Measurements from ENCODE around the gene RAB39A. TPM values are rescaled to one million over a fixed set of nuclear protein-coding genes. Genes with fewer than 3 reads are reported as not detected.
A peak's percentile ranks its signal among the peaks of the same experiment; 100 is the strongest.

The RAB39A gene
- polyA plus RNA-seq, 3 donors = 1.9 to 6.3 (median 3.9) TPM

- intact Hi-C loops (cut with micrococcal nuclease) = no loop called here
- H3K4me2 ChIP-seq (replicated peaks; ENCODE audit: extremely low read depth, low read length, poor library complexity, severe bottlenecking) = no peak overlapping the region
- Mint-ChIP-seq H3K4me1 (no peaks in the 10 kb centered on the region), H3K4me3 (no peak overlapping the region), H3K27ac (peak overlapping the region in 1 of 7 donors; percentile 58), H3K36me3 (peaks cover 4 to 7% of the 10 kb centered on the region in 2 donors), H3K9me3 (peaks cover 0 to 2% (median 0%) of the 10 kb centered on the region in 7 donors), H3K27me3 (ENCODE audit: low read depth in 3 of 3) (peaks cover 0 to 2% (median 0%) of the 10 kb centered on the region in 3 donors)
- H3K27me3 ChIP-seq (ENCODE audit: control insufficient read depth in 2 of 2, insufficient read depth in 2 of 2, low read length in 2 of 2) = no peaks in the 10 kb centered on the region
- no peaks in the 10 kb centered on the region for H3K9me3 ChIP-seq (replicated peaks in 1 of 2; ENCODE audit: control insufficient read depth in 1 of 2, insufficient read depth in 1 of 2, low read length in 2 of 2)
- no peak overlapping the region for H3K27ac ChIP-seq (ENCODE audit: low read depth in 1 of 2, low read length in 2 of 2)
- peaks cover under 1% of the 10 kb centered on the region for H4K20me1 ChIP-seq (ENCODE audit: insufficient read depth, low read length)
- H3K4me1 ChIP-seq (ENCODE audit: control insufficient read depth in 1 of 2, insufficient read depth in 2 of 2, low read length in 2 of 2) = no peaks in the 10 kb centered on the region
- no peaks in the 10 kb centered on the region for H3K36me3 ChIP-seq (replicated peaks in 1 of 2; ENCODE audit: control insufficient read depth in 1 of 2, insufficient read depth in 2 of 2, low read length in 2 of 2)
- no peak overlapping the region for H3K9ac ChIP-seq (ENCODE audit: insufficient read depth, low read length, poor library complexity, severe bottlenecking)
- TF ChIP-seq CTCF (IDR thresholded peaks at IDR 0.05) = no peak
- WGBS (ENCODE audit: insufficient coverage) = no CpG with 5 or more reads among the region's 5 CpGs
- no peaks in the 10 kb centered on the region for H3K79me2 ChIP-seq (ENCODE audit: insufficient read depth, low read length)
- no peak for DNase-seq
- no peak overlapping the region for H3K4me3 ChIP-seq (replicated peaks in 1 of 3; ENCODE audit: low read depth in 2 of 3, low read length in 3 of 3)
- no peak overlapping the region for H2AFZ ChIP-seq (ENCODE audit: insufficient read depth, low read depth, low read length, poor library complexity, severe bottlenecking)
These were observed 41.8 kb downstream of the RAB39A start for GRCh38 chr11:107970049-107970448.

GRCh38 chr11:107973641-107974040 lies 45.4 kb downstream of the RAB39A start:
- no peak overlapping the region for H3K27ac ChIP-seq (ENCODE audit: low read depth in 1 of 2, low read length in 2 of 2)
- no peaks in the 10 kb centered on the region for H3K27me3 ChIP-seq (ENCODE audit: control insufficient read depth in 2 of 2, insufficient read depth in 2 of 2, low read length in 2 of 2)
- no peaks in the 10 kb centered on the region for H3K4me1 ChIP-seq (ENCODE audit: control insufficient read depth in 1 of 2, insufficient read depth in 2 of 2, low read length in 2 of 2)
- Mint-ChIP-seq H3K27me3 (ENCODE audit: low read depth in 3 of 3) (peaks cover 0 to 2% (median 2%) of the 10 kb centered on the region in 3 donors), H3K36me3 (peaks cover 0 to 2% of the 10 kb centered on the region in 2 donors), H3K4me3 (no peak overlapping the region), H3K4me1 (peaks cover 4% of the 10 kb centered on the region), H3K9me3 (no peaks in the 10 kb centered on the region), H3K27ac (no peak overlapping the region)
- intact Hi-C loops (cut with micrococcal nuclease) = no loop called here
- no peak for TF ChIP-seq CTCF (IDR thresholded peaks at IDR 0.05)
- no peaks in the 10 kb centered on the region for H3K36me3 ChIP-seq (replicated peaks in 1 of 2; ENCODE audit: control insufficient read depth in 1 of 2, insufficient read depth in 2 of 2, low read length in 2 of 2)
- no peaks in the 10 kb centered on the region for H4K20me1 ChIP-seq (ENCODE audit: insufficient read depth, low read length)
- H3K4me2 ChIP-seq (replicated peaks; ENCODE audit: extremely low read depth, low read length, poor library complexity, severe bottlenecking) = no peak overlapping the region
- no peaks in the 10 kb centered on the region for H3K9me3 ChIP-seq (replicated peaks in 1 of 2; ENCODE audit: control insufficient read depth in 1 of 2, insufficient read depth in 1 of 2, low read length in 2 of 2)
- no peak overlapping the region for H2AFZ ChIP-seq (ENCODE audit: insufficient read depth, low read depth, low read length, poor library complexity, severe bottlenecking)
- no peak overlapping the region for H3K9ac ChIP-seq (ENCODE audit: insufficient read depth, low read length, poor library complexity, severe bottlenecking)
- no peaks in the 10 kb centered on the region for H3K79me2 ChIP-seq (ENCODE audit: insufficient read depth, low read length)
- no peak for DNase-seq
- no CpG with 5 or more reads among the region's 1 CpG for WGBS (ENCODE audit: insufficient coverage)
- H3K4me3 ChIP-seq (replicated peaks in 1 of 3; ENCODE audit: low read depth in 2 of 3, low read length in 3 of 3) = no peak overlapping the region
